Measurements from ENCODE around the gene TCEAL3. TPM values are rescaled to one million over a fixed set of nuclear protein-coding genes. Genes with fewer than 3 reads are reported as not detected.
"Not testable (repeated sequence)": the region's sequence is repeated elsewhere in the genome, so short reads cannot be mapped to it uniquely, and the experiment has no call there.

TCEAL3 gene
- total RNA-seq, 6 experiments from 2014 or later: 1.1 to 3.8 (median 2.0) TPM

DNA sequence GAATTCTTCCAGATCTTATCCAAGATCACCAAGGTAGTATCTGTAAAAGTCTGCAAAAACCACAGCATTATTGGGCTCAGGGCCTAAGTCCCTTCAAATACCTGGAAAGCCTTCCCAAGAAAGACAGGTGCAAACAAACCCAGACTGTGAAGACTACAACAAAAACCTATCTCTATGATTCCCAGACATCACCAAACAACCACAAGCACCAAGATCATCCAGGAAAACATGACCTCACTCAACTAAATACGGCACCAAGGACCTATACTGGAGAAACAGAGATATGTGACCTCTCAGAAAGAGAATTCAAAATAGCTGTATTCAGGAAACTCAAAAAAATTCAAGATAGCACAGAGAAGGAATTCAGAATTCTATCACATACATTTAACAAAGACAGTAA lies 36.4 kb downstream of the TCEAL3 start:
- Histone ChIP-seq H3K36me3 (no peaks in the 10 kb centered on the region), H3K27ac (no peak overlapping the region), H3K4me1 (no peaks in the 10 kb centered on the region), H3K27me3 (no peaks in the 10 kb centered on the region), H3K4me3 (no peak overlapping the region), H3K9me3 (no peaks in the 10 kb centered on the region)
- 27% methylated on average over 1 of the region's 1 CpG for WGBS (ENCODE audit: insufficient coverage, low coverage, low lambda C conversion rate, missing lambda C conversion rate)
- intact Hi-C loops (cut with DNase I): no loop called here
- no peak for DNase-seq
- TF ChIP-seq, protein P1, sequence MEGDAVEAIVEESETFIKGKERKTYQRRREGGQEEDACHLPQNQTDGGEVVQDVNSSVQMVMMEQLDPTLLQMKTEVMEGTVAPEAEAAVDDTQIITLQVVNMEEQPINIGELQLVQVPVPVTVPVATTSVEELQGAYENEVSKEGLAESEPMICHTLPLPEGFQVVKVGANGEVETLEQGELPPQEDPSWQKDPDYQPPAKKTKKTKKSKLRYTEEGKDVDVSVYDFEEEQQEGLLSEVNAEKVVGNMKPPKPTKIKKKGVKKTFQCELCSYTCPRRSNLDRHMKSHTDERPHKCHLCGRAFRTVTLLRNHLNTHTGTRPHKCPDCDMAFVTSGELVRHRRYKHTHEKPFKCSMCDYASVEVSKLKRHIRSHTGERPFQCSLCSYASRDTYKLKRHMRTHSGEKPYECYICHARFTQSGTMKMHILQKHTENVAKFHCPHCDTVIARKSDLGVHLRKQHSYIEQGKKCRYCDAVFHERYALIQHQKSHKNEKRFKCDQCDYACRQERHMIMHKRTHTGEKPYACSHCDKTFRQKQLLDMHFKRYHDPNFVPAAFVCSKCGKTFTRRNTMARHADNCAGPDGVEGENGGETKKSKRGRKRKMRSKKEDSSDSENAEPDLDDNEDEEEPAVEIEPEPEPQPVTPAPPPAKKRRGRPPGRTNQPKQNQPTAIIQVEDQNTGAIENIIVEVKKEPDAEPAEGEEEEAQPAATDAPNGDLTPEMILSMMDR (IDR thresholded peaks at IDR 0.05): no peak
- no peak for TF ChIP-seq POLR2A (IDR thresholded peaks at IDR 0.05)
- no peak for ATAC-seq

DNA sequence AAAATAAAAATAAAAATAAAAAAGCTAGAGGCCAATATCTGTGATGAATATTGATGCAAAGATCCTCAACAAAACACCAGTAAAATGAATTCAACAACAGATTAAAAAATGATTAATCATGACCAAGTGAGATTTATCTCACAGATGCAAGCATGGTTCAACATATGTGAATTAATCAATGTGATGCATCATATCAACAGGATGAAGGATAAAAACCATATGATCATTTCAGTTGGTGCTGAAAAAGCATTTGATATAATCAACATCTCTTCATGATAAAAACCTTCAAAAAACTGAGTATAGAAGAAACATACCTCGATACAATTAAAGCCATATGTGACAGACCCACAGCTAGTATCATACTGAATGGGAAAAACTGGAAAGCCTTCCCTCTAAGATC lies 39.9 kb downstream of the TCEAL3 start:
- TF ChIP-seq, protein P1 (IDR thresholded peaks at IDR 0.05): no peak
- TF ChIP-seq POLR2A (IDR thresholded peaks at IDR 0.05): no peak
- WGBS (ENCODE audit: insufficient coverage, low coverage, low lambda C conversion rate, missing lambda C conversion rate): 56% methylated on average over 1 of the region's 1 CpG
- Histone ChIP-seq H3K36me3 (no peaks in the 10 kb centered on the region), H3K4me3 (no peak overlapping the region), H3K27me3 (no peaks in the 10 kb centered on the region), H3K9me3 (no peaks in the 10 kb centered on the region), H3K27ac (no peak overlapping the region), H3K4me1 (no peaks in the 10 kb centered on the region)
- no peak for DNase-seq
- no peak for ATAC-seq
- intact Hi-C loops (cut with DNase I): no loop called here

DNA sequence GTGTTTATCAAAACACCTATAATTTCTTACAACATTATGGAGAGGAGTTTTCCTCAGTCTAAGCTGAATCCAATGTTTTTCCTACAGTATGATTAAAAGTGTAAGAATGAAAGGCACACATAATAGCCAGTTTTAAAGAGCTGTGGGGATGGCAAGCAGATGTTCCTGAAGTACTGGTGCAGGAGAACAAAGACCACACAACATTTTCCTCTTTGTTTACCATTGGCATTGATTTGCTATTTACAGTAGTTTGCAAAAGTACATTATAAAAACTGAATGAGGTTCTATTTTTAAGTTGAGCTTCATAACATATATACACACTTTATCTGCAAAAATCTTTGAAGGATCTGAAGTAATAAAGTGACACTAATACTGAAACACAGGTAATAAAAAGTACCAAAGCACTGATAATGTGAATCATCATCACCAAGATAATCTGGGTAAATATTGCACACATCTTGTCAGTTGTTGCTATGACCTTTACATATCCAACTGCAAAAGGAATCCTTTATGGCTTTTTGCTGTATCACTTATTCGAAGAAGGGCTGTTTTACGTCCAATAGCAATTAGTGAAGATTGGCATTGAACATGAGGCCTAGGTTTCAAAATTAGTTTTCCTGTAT lies 43.5 kb downstream of the TCEAL3 start:
- ATAC-seq (no peak), DNase-seq (no peak)
- WGBS (ENCODE audit: insufficient coverage, low coverage, low lambda C conversion rate, missing lambda C conversion rate): 72% methylated on average over 2 of the region's 2 CpGs
- no peak for TF ChIP-seq POLR2A (IDR thresholded peaks at IDR 0.05)
- TF ChIP-seq, protein P1 (IDR thresholded peaks at IDR 0.05): no peak
- no peaks in the 10 kb centered on the region for H3K4me1 ChIP-seq
- H3K27ac ChIP-seq: no peak overlapping the region
- H3K27me3 ChIP-seq: no peaks in the 10 kb centered on the region
- intact Hi-C loops (cut with DNase I): no loop called here
- no peak overlapping the region for H3K4me3 ChIP-seq
- H3K9me3 ChIP-seq: no peaks in the 10 kb centered on the region
- H3K36me3 ChIP-seq: no peaks in the 10 kb centered on the region

DNA sequence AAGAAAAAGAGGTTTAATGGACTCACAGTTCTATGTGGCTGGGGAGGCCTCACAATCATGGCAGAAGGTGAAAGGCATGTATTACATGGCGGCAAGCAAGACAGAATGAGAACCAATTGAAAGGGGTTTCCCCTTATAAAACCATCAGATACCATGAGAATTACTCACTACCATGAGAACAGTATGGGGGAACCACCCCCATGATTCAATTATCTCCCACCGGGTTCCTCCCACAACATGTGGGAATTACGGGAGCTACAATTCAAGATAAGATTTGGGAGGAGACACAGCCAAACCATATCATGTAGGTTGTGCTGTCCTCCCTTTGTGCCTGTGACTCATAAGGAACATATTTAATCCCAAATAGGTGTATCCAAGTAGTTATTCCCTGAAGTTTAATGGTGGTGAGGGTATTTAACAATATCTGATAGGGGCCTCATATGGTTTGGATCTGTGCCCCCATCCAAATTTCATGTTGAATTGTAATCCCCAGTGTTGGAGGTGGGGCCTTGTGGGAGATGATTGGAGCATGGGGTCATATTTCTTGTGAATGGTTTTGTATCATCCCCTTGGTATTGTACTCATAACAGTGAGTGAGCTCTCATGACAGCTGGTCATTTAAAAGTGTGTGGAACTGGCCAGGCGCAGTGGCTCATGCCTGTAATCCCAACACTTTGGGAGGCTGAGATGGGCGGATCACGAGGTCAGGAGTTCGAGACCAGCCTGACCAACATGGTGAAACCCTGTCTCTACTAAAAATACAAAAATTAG lies 47.7 kb downstream of the TCEAL3 start:
- H3K9me3 ChIP-seq; H3K4me3 ChIP-seq; H3K36me3 ChIP-seq; intact Hi-C loops (cut with DNase I); H3K4me1 ChIP-seq; DNase-seq; ATAC-seq; H3K27me3 ChIP-seq; H3K27ac ChIP-seq: not testable (repeated sequence)
- WGBS (ENCODE audit: insufficient coverage, low coverage, low lambda C conversion rate, missing lambda C conversion rate): 79% methylated on average over 2 of the region's 7 CpGs

DNA sequence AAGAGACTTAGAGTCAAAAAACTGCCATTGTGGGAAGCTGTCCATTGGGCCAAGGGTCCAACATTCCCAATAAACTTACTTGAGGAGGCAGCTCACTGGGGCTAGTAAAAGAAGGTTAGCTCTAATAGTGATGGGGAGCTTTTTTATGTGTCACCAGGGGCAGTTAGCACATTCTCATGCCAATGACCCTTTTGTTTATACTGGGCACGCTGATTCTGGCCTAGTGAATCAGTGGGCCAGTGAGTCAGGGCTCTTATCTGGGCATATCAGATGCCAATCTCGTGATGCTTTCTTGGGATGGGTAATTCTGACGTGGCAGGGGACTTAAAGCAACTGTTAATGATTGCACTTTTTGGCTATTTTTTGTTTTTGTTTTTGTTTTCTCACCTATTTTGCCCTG lies 48.9 kb downstream of the TCEAL3 start:
- intact Hi-C loops (cut with DNase I): no loop called here

DNA sequence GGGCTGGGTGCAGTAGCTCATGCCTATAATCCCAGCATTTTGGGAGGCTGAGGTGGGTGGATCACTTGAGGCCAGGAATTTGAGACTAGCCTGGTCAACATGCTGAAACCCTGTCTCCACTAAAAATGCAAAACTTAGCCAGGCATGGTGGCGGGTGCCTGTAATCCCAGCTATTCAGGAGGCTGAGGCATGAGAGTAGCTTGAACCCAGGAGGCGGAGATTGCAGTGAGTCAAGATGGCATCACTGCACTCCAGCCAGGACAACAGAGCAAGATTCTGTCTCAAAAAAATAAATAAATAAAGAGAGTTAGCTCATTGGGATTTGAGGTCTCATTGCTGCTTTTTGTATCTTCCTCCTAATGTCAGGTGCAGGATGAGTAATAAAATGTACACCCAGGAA lies 49.3 kb downstream of the TCEAL3 start:
- H3K27ac ChIP-seq; DNase-seq; H3K9me3 ChIP-seq; H3K4me1 ChIP-seq; H3K4me3 ChIP-seq; H3K27me3 ChIP-seq; ATAC-seq; H3K36me3 ChIP-seq; intact Hi-C loops (cut with DNase I): not testable (repeated sequence)
- WGBS (ENCODE audit: insufficient coverage, low coverage, low lambda C conversion rate, missing lambda C conversion rate): 74% methylated on average over 2 of the region's 2 CpGs

More for the DNA sequence above, 48.9 kb downstream of the TCEAL3 start:
- 18% methylated on average over 3 of the region's 3 CpGs for WGBS (ENCODE audit: insufficient coverage, low coverage, low lambda C conversion rate, missing lambda C conversion rate)
- H3K9me3 ChIP-seq: no peaks in the 10 kb centered on the region
- no peaks in the 10 kb centered on the region for H3K27me3 ChIP-seq
- no peaks in the 10 kb centered on the region for H3K4me1 ChIP-seq
- H3K27ac ChIP-seq: no peak overlapping the region
- DNase-seq: no peak
- TF ChIP-seq, protein P1 (IDR thresholded peaks at IDR 0.05): no peak
- TF ChIP-seq POLR2A (IDR thresholded peaks at IDR 0.05): no peak
- H3K4me3 ChIP-seq: no peak overlapping the region
- ATAC-seq: peak in 1 of 4 donors; percentile 22
- H3K36me3 ChIP-seq: no peaks in the 10 kb centered on the region
